NCI-H2029 treated with DMSO at 0.1 percent for 48 hours (cell line): ENCODE results near the gene GGT6.
"Not testable (repeated sequence)": the region's sequence is repeated elsewhere in the genome, so short reads cannot be mapped to it uniquely, and the experiment has no call there.

Source experiments
- DNase-seq: peaks from one replicate; lab custom pipeline; 2025; lab: John Stamatoyannopoulos, UW

GGT6 gene

GRCh38 chr17:4591529-4591928, 31.2 kb upstream of the GGT6 start:
- DNase-seq: no peak

GRCh38 chr17:4590981-4591453, 30.6 kb upstream of the GGT6 start:
- DNase-seq: no peak

- not testable (repeated sequence) for DNase-seq
Measured at GRCh38 chr17:4590042-4590441, 29.7 kb upstream of the GGT6 start.

- no peak for DNase-seq
Measured at GRCh38 chr17:4588898-4589625, 28.7 kb upstream of the GGT6 start.

GRCh38 chr17:4588391-4588790, 28.0 kb upstream of the GGT6 start:
- no peak for DNase-seq

GRCh38 chr17:4587803-4588202, 27.4 kb upstream of the GGT6 start:
- DNase-seq: no peak

- DNase-seq: no peak
Measured at GRCh38 chr17:4587195-4587594, 26.8 kb upstream of the GGT6 start.

- no peak for DNase-seq
Measured at GRCh38 chr17:4586043-4586442, 25.7 kb upstream of the GGT6 start.

GRCh38 chr17:4585638-4585994, 25.2 kb upstream of the GGT6 start:
- DNase-seq: no peak

- DNase-seq: no peak
Measured at GRCh38 chr17:4584917-4585637, 24.7 kb upstream of the GGT6 start.

- no peak for DNase-seq
Measured at GRCh38 chr17:4584101-4584916, 23.9 kb upstream of the GGT6 start, which contains the start of gene SMTNL2. TSS of gene SMTNL2 (plus strand) at chr17:4584529. CDS start at chr17:4584606, 77 bp downstream.

GRCh38 chr17:4583782-4584100, 23.4 kb upstream of the GGT6 start:
- no peak for DNase-seq

- DNase-seq: no peak
Measured at GRCh38 chr17:4583206-4583605, 22.8 kb upstream of the GGT6 start.

- no peak for DNase-seq
Measured at GRCh38 chr17:4582691-4583090, 22.3 kb upstream of the GGT6 start.

- DNase-seq: no peak
Measured at GRCh38 chr17:4582101-4582501, 21.7 kb upstream of the GGT6 start.

- DNase-seq: no peak
Measured at GRCh38 chr17:4580291-4580690, 19.9 kb upstream of the GGT6 start.

GRCh38 chr17:4579678-4580077, 19.3 kb upstream of the GGT6 start:
- no peak for DNase-seq

GRCh38 chr17:4578349-4578748, 18.0 kb upstream of the GGT6 start:
- not testable (repeated sequence) for DNase-seq

GRCh38 chr17:4577386-4577993, 17.1 kb upstream of the GGT6 start:
- DNase-seq: no peak

GRCh38 chr17:4576729-4577322, 16.4 kb upstream of the GGT6 start:
- no peak for DNase-seq

- DNase-seq: no peak
Measured at GRCh38 chr17:4576161-4576558, 15.8 kb upstream of the GGT6 start.

GRCh38 chr17:4574448-4575045, 14.2 kb upstream of the GGT6 start:
- DNase-seq: no peak
